Thyroid gland (tissue), 4 donors: Measurements from ENCODE around the gene TNFSF15.

Source experiments
- CTCF ChIP-seq, 6 experiments: fragments of 200-600 bp in 3 of 6; fragments of 450-650 bp in 3 of 6; sonication (generic) in 3 of 6; IDR thresholded peaks; one replicate each; pipeline ENCODE4 v1.5.1; 2016 to 2019; ENCODE audit warnings: antibody characterized with exemption in 6 of 6, mild to moderate bottlenecking in 2 of 6, inconsistent platforms in 1 of 6, moderate library complexity in 1 of 6
- POLR2A ChIP-seq, 2 donors: fragments of 450-650 bp; IDR thresholded peaks; one replicate each; pipeline ENCODE4 v1.6.1; 2017; ENCODE audit warnings: antibody characterized with exemption in 2 of 2, mild to moderate bottlenecking in 2 of 2, moderate library complexity in 1 of 2

DNA sequence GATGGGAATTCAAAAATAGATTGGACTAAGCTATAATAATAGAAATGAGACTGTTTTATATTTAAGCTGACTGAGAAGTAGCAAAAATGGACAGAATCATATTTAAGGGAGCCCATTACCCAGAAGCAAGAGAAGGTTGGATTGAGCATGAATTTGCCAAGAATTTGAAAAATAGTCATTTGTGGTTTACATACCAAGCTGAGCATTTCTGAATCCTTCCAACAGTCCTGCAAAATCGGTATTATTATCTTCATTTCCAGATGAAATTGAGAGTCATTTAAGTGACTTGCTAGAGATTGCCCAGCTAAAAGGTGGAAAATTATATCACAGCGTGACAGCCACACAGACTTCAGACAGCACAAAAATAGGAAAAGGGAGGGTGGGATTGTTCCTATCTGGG is 48.4 kb downstream of the TNFSF15 start:
- TF ChIP-seq CTCF (IDR thresholded peaks at IDR 0.05) (no peak), POLR2A (IDR thresholded peaks at IDR 0.05) (no peak)
